Measurements from ENCODE around the gene KCTD16. TPM values are rescaled to one million over a fixed set of nuclear protein-coding genes. Genes with fewer than 3 reads are reported as not detected.

KCTD16 gene
- polyA plus RNA-seq, 1 donor from 2014 or later: not detected

GRCh38 chr5:144336191-144336961 lies 165.7 kb downstream of the KCTD16 start:
- H3K27me3 Mint-ChIP-seq: no peaks in the 10 kb centered on the region
- H3K4me3 Mint-ChIP-seq: no peak overlapping the region
- H3K9me3 Mint-ChIP-seq: peaks cover 0 to 2% (median 0%) of the 10 kb centered on the region in 3 donors
- H3K27ac Mint-ChIP-seq: no peak overlapping the region
- no peaks in the 10 kb centered on the region for H3K36me3 Mint-ChIP-seq
- H3K4me1 Mint-ChIP-seq: no peaks in the 10 kb centered on the region

- Mint-ChIP-seq H3K36me3 (no peaks in the 10 kb centered on the region), H3K4me3 (no peak overlapping the region), H3K27ac (no peak overlapping the region), H3K9me3 (peaks cover 0 to 2% (median 0%) of the 10 kb centered on the region in 3 donors), H3K27me3 (peaks cover 1% of the 10 kb centered on the region), H3K4me1 (no peaks in the 10 kb centered on the region)
Measured at GRCh38 chr5:144352330-144352729, 181.7 kb downstream of the KCTD16 start.

DNA sequence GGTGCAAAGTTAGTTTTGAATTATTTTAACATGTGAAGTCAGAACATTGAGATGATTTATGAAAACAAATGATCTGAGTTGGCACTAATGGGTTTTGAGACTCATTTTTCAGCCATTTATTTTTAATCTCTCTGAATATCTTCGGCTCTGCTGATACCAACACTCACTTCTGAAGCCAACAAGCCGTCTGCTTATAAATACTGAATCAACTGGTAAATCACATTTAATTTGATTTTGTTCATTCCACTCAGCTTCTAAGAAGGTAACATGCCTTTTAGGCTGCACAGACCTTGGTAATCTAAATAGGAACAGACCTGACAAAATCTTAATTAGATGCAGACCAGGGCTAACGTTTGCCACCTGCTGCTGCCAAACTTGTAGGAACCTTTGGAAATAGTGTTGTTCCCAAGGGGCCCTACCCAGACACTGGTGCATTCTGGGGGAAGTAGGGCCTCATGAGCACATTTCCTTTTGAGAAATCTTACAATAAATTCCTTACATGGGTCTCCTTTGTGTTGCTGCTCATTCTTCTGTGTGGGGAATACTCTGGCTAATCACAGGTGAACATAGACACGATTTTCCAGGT lies 182.2 kb downstream of the KCTD16 start:
- H3K27ac Mint-ChIP-seq: no peak overlapping the region
- H3K4me3 Mint-ChIP-seq: no peak overlapping the region
- no peaks in the 10 kb centered on the region for H3K36me3 Mint-ChIP-seq
- H3K9me3 Mint-ChIP-seq: peaks cover 0 to 2% (median 0%) of the 10 kb centered on the region in 3 donors
- H3K27me3 Mint-ChIP-seq: peaks cover 1% of the 10 kb centered on the region
- no peaks in the 10 kb centered on the region for H3K4me1 Mint-ChIP-seq

DNA sequence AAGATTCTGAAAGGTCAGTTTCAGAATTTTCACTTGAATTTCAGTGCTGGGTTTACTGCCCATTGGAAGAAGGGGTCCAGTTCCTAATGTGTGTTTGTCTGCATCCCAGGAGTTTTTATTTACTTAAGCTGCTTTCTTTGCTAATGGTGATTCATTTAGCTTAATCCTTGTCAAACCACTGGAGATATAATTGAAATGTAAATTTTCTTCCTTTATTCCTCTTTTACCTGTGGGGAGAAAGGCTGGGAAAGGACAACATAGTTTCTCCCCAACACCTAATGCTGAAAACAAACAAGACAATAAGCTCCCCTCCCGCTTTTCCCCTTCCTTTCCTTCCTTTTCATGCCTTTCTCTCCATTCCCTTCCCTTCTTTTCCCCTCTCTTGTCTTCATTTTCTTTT lies 185.8 kb downstream of the KCTD16 start:
- Mint-ChIP-seq H3K36me3 (no peaks in the 10 kb centered on the region), H3K9me3 (peaks cover 0 to 2% (median 0%) of the 10 kb centered on the region in 3 donors), H3K4me1 (peaks cover 0 to 2% (median 0%) of the 10 kb centered on the region in 3 donors), H3K27ac (no peak overlapping the region), H3K27me3 (no peaks in the 10 kb centered on the region), H3K4me3 (no peak overlapping the region)

GRCh38 chr5:144361406-144361805 lies 190.7 kb downstream of the KCTD16 start:
- no peaks in the 10 kb centered on the region for H3K36me3 Mint-ChIP-seq
- peaks cover 0 to 3% (median 0%) of the 10 kb centered on the region in 3 donors for H3K9me3 Mint-ChIP-seq
- H3K4me3 Mint-ChIP-seq: no peak overlapping the region
- H3K27ac Mint-ChIP-seq: no peak overlapping the region
- no peaks in the 10 kb centered on the region for H3K27me3 Mint-ChIP-seq
- H3K4me1 Mint-ChIP-seq: peaks cover 0 to 2% (median 0%) of the 10 kb centered on the region in 3 donors

DNA sequence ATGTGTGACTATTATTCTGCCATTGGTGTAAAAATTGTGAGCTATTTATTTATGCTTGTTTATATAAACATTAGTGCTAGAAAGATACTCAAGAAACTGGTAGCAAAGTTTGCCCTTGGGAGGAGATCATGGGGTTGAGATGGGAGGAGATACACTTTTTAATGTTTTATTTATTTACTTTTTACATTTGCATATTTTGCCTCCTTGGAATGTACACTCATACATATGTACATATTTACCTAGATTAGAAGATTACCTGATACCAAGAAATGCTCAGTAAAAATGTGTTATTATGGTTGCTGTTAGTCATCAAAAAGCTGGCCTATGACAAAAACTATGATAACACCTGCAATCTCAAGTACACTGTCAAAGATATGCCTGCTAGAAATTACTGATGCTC lies 195.2 kb downstream of the KCTD16 start:
- Mint-ChIP-seq H3K4me3 (no peak overlapping the region), H3K4me1 (no peaks in the 10 kb centered on the region), H3K9me3 (peaks cover 0 to 3% (median 0%) of the 10 kb centered on the region in 3 donors), H3K36me3 (no peaks in the 10 kb centered on the region), H3K27me3 (peaks cover 2% of the 10 kb centered on the region), H3K27ac (no peak overlapping the region)

- H3K9me3 Mint-ChIP-seq: no peaks in the 10 kb centered on the region
- H3K27ac Mint-ChIP-seq: no peak overlapping the region
- H3K27me3 Mint-ChIP-seq: peaks cover 2% of the 10 kb centered on the region
- no peaks in the 10 kb centered on the region for H3K36me3 Mint-ChIP-seq
- H3K4me3 Mint-ChIP-seq: no peak overlapping the region
- H3K4me1 Mint-ChIP-seq: no peaks in the 10 kb centered on the region
Measured at GRCh38 chr5:144367991-144368390, 197.3 kb downstream of the KCTD16 start.

DNA sequence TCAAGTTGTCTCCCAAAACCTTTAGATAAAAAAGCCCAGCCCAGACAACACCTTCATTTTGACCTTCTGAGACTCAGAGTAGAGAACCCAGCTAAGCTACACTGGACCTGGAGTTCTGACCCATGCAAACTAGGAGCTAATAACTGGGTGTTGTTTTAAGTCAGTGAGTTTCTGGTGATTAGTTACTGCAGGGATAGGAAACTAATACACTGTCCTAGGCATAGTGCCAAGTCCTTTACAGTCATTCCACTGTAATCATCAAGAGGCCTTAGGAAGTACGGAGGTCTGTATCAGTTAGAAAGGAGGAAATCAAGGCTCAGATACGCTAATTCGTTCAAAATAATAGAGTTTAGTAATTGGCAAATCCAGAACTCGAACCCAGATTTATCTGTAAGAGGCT lies 197.9 kb downstream of the KCTD16 start:
- Mint-ChIP-seq H3K4me1 (no peaks in the 10 kb centered on the region), H3K27me3 (peaks cover 2% of the 10 kb centered on the region), H3K9me3 (no peaks in the 10 kb centered on the region), H3K4me3 (no peak overlapping the region), H3K36me3 (no peaks in the 10 kb centered on the region), H3K27ac (no peak overlapping the region)

GRCh38 chr5:144369006-144369405 lies 198.3 kb downstream of the KCTD16 start:
- Mint-ChIP-seq H3K4me3 (no peak overlapping the region), H3K27me3 (peaks cover 2% of the 10 kb centered on the region), H3K4me1 (no peaks in the 10 kb centered on the region), H3K27ac (no peak overlapping the region), H3K36me3 (no peaks in the 10 kb centered on the region), H3K9me3 (no peaks in the 10 kb centered on the region)

- Mint-ChIP-seq H3K36me3 (no peaks in the 10 kb centered on the region), H3K9me3 (no peaks in the 10 kb centered on the region), H3K4me1 (no peaks in the 10 kb centered on the region), H3K27me3 (peaks cover 2% of the 10 kb centered on the region), H3K4me3 (no peak overlapping the region), H3K27ac (no peak overlapping the region)
Measured at GRCh38 chr5:144370273-144370672, 199.6 kb downstream of the KCTD16 start.

- Mint-ChIP-seq H3K9me3 (peaks cover 0 to 3% (median 0%) of the 10 kb centered on the region in 3 donors), H3K36me3 (no peaks in the 10 kb centered on the region), H3K27me3 (peaks cover 2% of the 10 kb centered on the region), H3K4me3 (no peak overlapping the region), H3K27ac (no peak overlapping the region), H3K4me1 (no peaks in the 10 kb centered on the region)
Measured at GRCh38 chr5:144374637-144375036, 204.0 kb downstream of the KCTD16 start.

- Mint-ChIP-seq H3K4me1 (no peaks in the 10 kb centered on the region), H3K9me3 (peaks cover 1 to 11% (median 5%) of the 10 kb centered on the region in 3 donors), H3K4me3 (no peak overlapping the region), H3K27ac (no peak overlapping the region), H3K36me3 (no peaks in the 10 kb centered on the region), H3K27me3 (no peaks in the 10 kb centered on the region)
Measured at GRCh38 chr5:144377207-144377606, 206.5 kb downstream of the KCTD16 start.

- Mint-ChIP-seq H3K9me3 (peaks cover 1 to 11% (median 5%) of the 10 kb centered on the region in 3 donors), H3K4me1 (no peaks in the 10 kb centered on the region), H3K27ac (no peak overlapping the region), H3K27me3 (no peaks in the 10 kb centered on the region), H3K4me3 (no peak overlapping the region), H3K36me3 (no peaks in the 10 kb centered on the region)
Measured at GRCh38 chr5:144378681-144379080, 208.0 kb downstream of the KCTD16 start.

GRCh38 chr5:144385597-144385996 lies 214.9 kb downstream of the KCTD16 start:
- no peaks in the 10 kb centered on the region for H3K27me3 Mint-ChIP-seq

GRCh38 chr5:144386315-144386714 lies 215.6 kb downstream of the KCTD16 start:
- H3K36me3 Mint-ChIP-seq: no peaks in the 10 kb centered on the region
- peaks cover under 1 to 5% (median 4%) of the 10 kb centered on the region in 3 donors for H3K9me3 Mint-ChIP-seq
- peaks cover 2% of the 10 kb centered on the region for H3K27me3 Mint-ChIP-seq
- no peaks in the 10 kb centered on the region for H3K4me1 Mint-ChIP-seq
- H3K27ac Mint-ChIP-seq: no peak overlapping the region
- H3K4me3 Mint-ChIP-seq: no peak overlapping the region

More at GRCh38 chr5:144385597-144385996, 214.9 kb downstream of the KCTD16 start:
- H3K4me3 Mint-ChIP-seq: no peak overlapping the region
- no peak overlapping the region for H3K27ac Mint-ChIP-seq
- H3K4me1 Mint-ChIP-seq: no peaks in the 10 kb centered on the region
- H3K9me3 Mint-ChIP-seq: peaks cover 3 to 6% (median 5%) of the 10 kb centered on the region in 3 donors
- no peaks in the 10 kb centered on the region for H3K36me3 Mint-ChIP-seq

- no peak overlapping the region for H3K4me3 Mint-ChIP-seq
- no peaks in the 10 kb centered on the region for H3K4me1 Mint-ChIP-seq
- H3K9me3 Mint-ChIP-seq: peaks cover 0 to 3% (median 2%) of the 10 kb centered on the region in 3 donors
- H3K27me3 Mint-ChIP-seq: peaks cover 2% of the 10 kb centered on the region
- H3K36me3 Mint-ChIP-seq: peaks cover 1% of the 10 kb centered on the region
- no peak overlapping the region for H3K27ac Mint-ChIP-seq
Measured at GRCh38 chr5:144390133-144390532, 219.5 kb downstream of the KCTD16 start.

All from IgD-negative memory B cell (primary cell).